Effector memory CD8-positive, alpha-beta T cell (primary cell): Measurements from ENCODE around the gene SLC39A11.
A peak's percentile ranks its signal among the peaks of the same experiment; 100 is the strongest.

ENCODE experiments used
- ATAC-seq: fragments of 150-1000 bp; cut with Tn5 transposase; replicated peaks from 2 replicates; pipeline ENCODE4 v1.10.0; 2021; ENCODE audit warnings: mild to moderate bottlenecking, moderate library complexity
- DNase-seq, 3 experiments: peaks; one replicate each; pipeline ENCODE4 v3.0.0; 2021
- H3K27ac Mint-ChIP-seq, 2 donors: one replicate each; pipeline ENCODE4 v1.8.0; 2022; ENCODE audit warnings: mild to moderate bottlenecking in 2 of 2, mixed read lengths in 2 of 2, moderate library complexity in 2 of 2
- H3K27me3 Mint-ChIP-seq, 2 donors: one replicate each; pipeline ENCODE4 v1.8.0; 2022; ENCODE audit warnings: mixed read lengths in 2 of 2
- H3K36me3 Mint-ChIP-seq: one replicate; pipeline ENCODE4 v1.8.0; 2022; ENCODE audit warnings: mild to moderate bottlenecking, moderate library complexity, mixed read lengths; ENCODE audit not compliant: insufficient read depth
- H3K4me1 Mint-ChIP-seq, 2 donors: one replicate each; pipeline ENCODE4 v1.8.0; 2022; ENCODE audit warnings: low read depth in 2 of 2, mixed read lengths in 2 of 2
- H3K4me3 Mint-ChIP-seq, 2 donors: one replicate each; pipeline ENCODE4 v1.8.0; 2022; ENCODE audit warnings: mild to moderate bottlenecking in 2 of 2, mixed read lengths in 2 of 2, moderate library complexity in 2 of 2
- H3K9me3 Mint-ChIP-seq, 2 donors: one replicate each; pipeline ENCODE4 v1.8.0; 2022; ENCODE audit warnings: mixed read lengths in 2 of 2

SLC39A11 gene

GRCh38 chr17:72617557-72617956, 474.9 kb downstream of the SLC39A11 start:
- no peaks in the 10 kb centered on the region for H3K9me3 Mint-ChIP-seq
- peak overlapping the region; percentile 56 to 60 for H3K4me3 Mint-ChIP-seq
- peaks cover 58 to 71% of the 10 kb centered on the region in 2 donors for H3K27me3 Mint-ChIP-seq
- ATAC-seq (no peak), DNase-seq (no peak)
- H3K27ac Mint-ChIP-seq = peak overlapping the region in 1 of 2 donors; percentile 75
- H3K36me3 Mint-ChIP-seq = no peaks in the 10 kb centered on the region
- H3K4me1 Mint-ChIP-seq = peaks cover 8 to 14% of the 10 kb centered on the region in 2 donors

- Mint-ChIP-seq H3K36me3 (no peaks in the 10 kb centered on the region), H3K27ac (no peak overlapping the region), H3K4me1 (peaks cover 8 to 14% of the 10 kb centered on the region in 2 donors), H3K9me3 (no peaks in the 10 kb centered on the region), H3K4me3 (no peak overlapping the region), H3K27me3 (peaks cover 53 to 72% of the 10 kb centered on the region in 2 donors)
- ATAC-seq (no peak), DNase-seq (no peak)
These were observed 476.0 kb downstream of the SLC39A11 start for GRCh38 chr17:72616447-72616846.

- ATAC-seq (no peak), DNase-seq (no peak)
- peaks cover 55 to 79% of the 10 kb centered on the region in 2 donors for H3K27me3 Mint-ChIP-seq
- no peaks in the 10 kb centered on the region for H3K36me3 Mint-ChIP-seq
- no peaks in the 10 kb centered on the region for H3K9me3 Mint-ChIP-seq
- no peak overlapping the region for H3K4me3 Mint-ChIP-seq
- peaks cover 8 to 14% of the 10 kb centered on the region in 2 donors for H3K4me1 Mint-ChIP-seq
- H3K27ac Mint-ChIP-seq = no peak overlapping the region
These were observed 476.9 kb downstream of the SLC39A11 start for GRCh38 chr17:72615627-72615991.

- H3K9me3 Mint-ChIP-seq = no peaks in the 10 kb centered on the region
- no peak for ATAC-seq
- no peaks in the 10 kb centered on the region for H3K36me3 Mint-ChIP-seq
- H3K27me3 Mint-ChIP-seq = peaks cover 50 to 84% of the 10 kb centered on the region in 2 donors
- H3K27ac Mint-ChIP-seq = no peak overlapping the region
- no peak for DNase-seq
- peaks cover 8 to 14% of the 10 kb centered on the region in 2 donors for H3K4me1 Mint-ChIP-seq
- H3K4me3 Mint-ChIP-seq = no peak overlapping the region
These were observed 477.4 kb downstream of the SLC39A11 start for GRCh38 chr17:72614871-72615626.

GRCh38 chr17:72614476-72614870, 478.0 kb downstream of the SLC39A11 start:
- Mint-ChIP-seq H3K27ac (no peak overlapping the region), H3K36me3 (no peaks in the 10 kb centered on the region), H3K4me1 (peaks cover 8 to 14% of the 10 kb centered on the region in 2 donors), H3K9me3 (no peaks in the 10 kb centered on the region), H3K4me3 (no peak overlapping the region), H3K27me3 (peaks cover 47 to 84% of the 10 kb centered on the region in 2 donors)
- DNase-seq (no peak), ATAC-seq (no peak)

- no peak overlapping the region for H3K27ac Mint-ChIP-seq
- peaks cover 40 to 83% of the 10 kb centered on the region in 2 donors for H3K27me3 Mint-ChIP-seq
- H3K4me1 Mint-ChIP-seq = peaks cover 8 to 14% of the 10 kb centered on the region in 2 donors
- DNase-seq (no peak), ATAC-seq (no peak)
- H3K36me3 Mint-ChIP-seq = no peaks in the 10 kb centered on the region
- no peak overlapping the region for H3K4me3 Mint-ChIP-seq
- H3K9me3 Mint-ChIP-seq = peaks cover 0 to 2% of the 10 kb centered on the region in 2 donors
These were observed 478.6 kb downstream of the SLC39A11 start for GRCh38 chr17:72613806-72614292.

- Mint-ChIP-seq H3K36me3 (no peaks in the 10 kb centered on the region), H3K4me3 (no peak overlapping the region), H3K4me1 (peaks cover 7 to 13% of the 10 kb centered on the region in 2 donors), H3K27ac (no peak overlapping the region), H3K9me3 (peaks cover 0 to 7% of the 10 kb centered on the region in 2 donors), H3K27me3 (peaks cover 36 to 82% of the 10 kb centered on the region in 2 donors)
- no peak for ATAC-seq
- no peak for DNase-seq
These were observed 479.1 kb downstream of the SLC39A11 start for GRCh38 chr17:72613396-72613795.

GRCh38 chr17:72611172-72611571, 481.3 kb downstream of the SLC39A11 start:
- no peak overlapping the region for H3K4me3 Mint-ChIP-seq
- H3K9me3 Mint-ChIP-seq = peaks cover 5 to 21% of the 10 kb centered on the region in 2 donors
- no peak overlapping the region for H3K27ac Mint-ChIP-seq
- H3K27me3 Mint-ChIP-seq = peaks cover 28 to 72% of the 10 kb centered on the region in 2 donors
- H3K36me3 Mint-ChIP-seq = no peaks in the 10 kb centered on the region
- DNase-seq = no peak
- ATAC-seq = no peak
- no peaks in the 10 kb centered on the region for H3K4me1 Mint-ChIP-seq

GRCh38 chr17:72609501-72609900, 483.0 kb downstream of the SLC39A11 start:
- H3K9me3 Mint-ChIP-seq = peaks cover 5 to 21% of the 10 kb centered on the region in 2 donors
- no peaks in the 10 kb centered on the region for H3K36me3 Mint-ChIP-seq
- no peak overlapping the region for H3K27ac Mint-ChIP-seq
- ATAC-seq (no peak), DNase-seq (no peak)
- H3K4me3 Mint-ChIP-seq = no peak overlapping the region
- H3K4me1 Mint-ChIP-seq = no peaks in the 10 kb centered on the region
- H3K27me3 Mint-ChIP-seq = peaks cover 30 to 68% of the 10 kb centered on the region in 2 donors

- H3K9me3 Mint-ChIP-seq = peaks cover 5 to 21% of the 10 kb centered on the region in 2 donors
- peaks cover 22 to 68% of the 10 kb centered on the region in 2 donors for H3K27me3 Mint-ChIP-seq
- H3K36me3 Mint-ChIP-seq = no peaks in the 10 kb centered on the region
- no peak overlapping the region for H3K27ac Mint-ChIP-seq
- ATAC-seq (no peak), DNase-seq (no peak)
- H3K4me3 Mint-ChIP-seq = no peak overlapping the region
- H3K4me1 Mint-ChIP-seq = no peaks in the 10 kb centered on the region
These were observed 484.1 kb downstream of the SLC39A11 start for GRCh38 chr17:72608436-72608835.

GRCh38 chr17:72606656-72607055, 485.8 kb downstream of the SLC39A11 start:
- H3K9me3 Mint-ChIP-seq = peaks cover 5 to 21% of the 10 kb centered on the region in 2 donors
- no peaks in the 10 kb centered on the region for H3K4me1 Mint-ChIP-seq
- H3K27me3 Mint-ChIP-seq = peaks cover 22 to 68% of the 10 kb centered on the region in 2 donors
- no peaks in the 10 kb centered on the region for H3K36me3 Mint-ChIP-seq
- ATAC-seq (no peak), DNase-seq (no peak)
- H3K27ac Mint-ChIP-seq = no peak overlapping the region
- no peak overlapping the region for H3K4me3 Mint-ChIP-seq

GRCh38 chr17:72605543-72605942, 486.9 kb downstream of the SLC39A11 start:
- H3K4me1 Mint-ChIP-seq = no peaks in the 10 kb centered on the region
- H3K27me3 Mint-ChIP-seq = peaks cover 25 to 69% of the 10 kb centered on the region in 2 donors
- H3K4me3 Mint-ChIP-seq = no peak overlapping the region
- H3K36me3 Mint-ChIP-seq = no peaks in the 10 kb centered on the region
- no peak overlapping the region for H3K27ac Mint-ChIP-seq
- peaks cover 5 to 21% of the 10 kb centered on the region in 2 donors for H3K9me3 Mint-ChIP-seq
- no peak for ATAC-seq
- no peak for DNase-seq

- no peak for DNase-seq
- Mint-ChIP-seq H3K4me3 (no peak overlapping the region), H3K27me3 (peaks cover 33 to 74% of the 10 kb centered on the region in 2 donors), H3K27ac (no peak overlapping the region), H3K9me3 (peaks cover 5 to 21% of the 10 kb centered on the region in 2 donors), H3K36me3 (no peaks in the 10 kb centered on the region), H3K4me1 (no peaks in the 10 kb centered on the region)
- ATAC-seq = no peak
These were observed 488.0 kb downstream of the SLC39A11 start for GRCh38 chr17:72604518-72604917.
